ENCODE data around the gene PRR12. TPM values are rescaled to one million over a fixed set of nuclear protein-coding genes. Genes with fewer than 3 reads are reported as not detected.
A peak's percentile ranks its signal among the peaks of the same experiment; 100 is the strongest.

The PRR12 gene
- total and polyA plus RNA-seq, 9 of the 15 experiments (the other 6 are each of a cell fraction or from before 2014, with no cell fraction given) = 0.01 to 21.1 (median 0.98) TPM

DNA sequence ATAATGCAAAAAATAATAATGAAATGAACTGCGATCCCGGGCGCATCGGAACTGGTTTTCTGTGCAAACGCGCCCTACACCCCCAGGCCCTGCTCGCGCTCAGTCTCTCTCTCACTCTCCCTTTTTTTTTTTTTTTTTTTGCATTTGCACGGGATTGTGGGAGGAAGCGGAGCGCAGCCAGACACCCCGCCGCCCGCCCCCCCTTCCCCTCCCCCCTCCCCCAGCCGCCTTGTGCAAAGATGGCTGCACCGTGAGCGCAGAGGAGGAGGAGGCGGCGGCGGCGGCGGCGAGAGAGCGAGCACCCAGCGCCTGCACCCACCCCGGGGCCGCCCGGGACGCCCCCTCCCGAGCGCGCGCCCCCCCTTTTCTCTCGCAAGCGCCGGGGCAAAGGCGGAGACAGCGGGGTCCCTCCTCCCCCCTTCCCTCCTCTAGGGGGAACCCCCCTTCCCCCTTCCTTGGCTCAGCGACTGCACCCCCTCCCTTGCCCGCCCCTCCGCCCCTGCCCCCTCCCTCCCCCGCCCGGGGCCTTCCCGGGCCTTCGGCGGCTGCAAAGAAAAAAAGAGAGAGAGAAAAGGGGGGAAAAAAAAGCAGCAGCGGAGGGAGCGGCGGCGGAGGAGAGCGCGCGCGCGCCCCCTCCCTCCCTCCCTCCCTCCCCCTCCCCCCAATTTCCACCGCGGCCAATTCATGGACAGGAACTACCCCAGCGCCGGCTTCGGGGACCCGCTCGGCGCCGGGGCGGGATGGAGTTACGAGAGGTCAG lies at the start of gene PRR12 (continued):
- TF ChIP-seq NR2C2 (CRISPR knock-in tag; IDR thresholded peaks at IDR 0.05) (no peak), NR2C2 (tag; IDR thresholded peaks at IDR 0.05) (peak; percentile 0; the same call in 1 of the 2 replicates), CREBBP (IDR thresholded peaks at IDR 0.05; ENCODE audit: low read depth, low read length) (no peak), JUND (IDR thresholded peaks at IDR 0.05; ENCODE audit: borderline replicate concordance, low read depth, low read length) (0 out of 2 replicates have a peak, but pooled peaks have one; percentile 8), JUND (tag; IDR thresholded peaks at IDR 0.05; ENCODE audit: borderline replicate concordance, low read depth, low read length) (no peak), ZNF224 (CRISPR knock-in tag; IDR thresholded peaks at IDR 0.05) (no peak), MYC (IDR thresholded peaks at IDR 0.05; ENCODE audit: low read depth, low read length) (0 out of 2 replicates have a peak, but pooled peaks have one; percentile 36), MYC (CRISPR knock-in tag; IDR thresholded peaks at IDR 0.05; ENCODE audit: borderline replicate concordance, low read depth) (no peak), SRSF1 (IDR thresholded peaks at IDR 0.05; ENCODE audit: low read depth, low read length) (no peak), KDM4B (IDR thresholded peaks at IDR 0.05; ENCODE audit: borderline replicate concordance in 2 of 2, low read depth in 1 of 2) (peak in 1 of 2 experiments; percentile 42; a peak in 1 of 4 replicates), ZNF384 (IDR thresholded peaks at IDR 0.05; ENCODE audit: low read depth, low read length) (peak; percentile 98), ZNF444 (CRISPR knock-in tag; IDR thresholded peaks at IDR 0.05) (peak; percentile 71), SIN3A (IDR thresholded peaks at IDR 0.05; ENCODE audit: borderline replicate concordance in 2 of 2, control insufficient read depth in 1 of 2, low read depth in 2 of 2, low read length in 2 of 2) (peak; percentile 35 to 62; a peak in 1 of 4 replicates), ZNF263 (CRISPR knock-in tag; IDR thresholded peaks at IDR 0.05; ENCODE audit: borderline replicate concordance) (0 out of 2 replicates have a peak, but pooled peaks have one; percentile 21), EP300 (IDR thresholded peaks at IDR 0.05; ENCODE audit: low read length) (peak; percentile 7; the same call in 1 of the 2 replicates), YY1 (IDR thresholded peaks at IDR 0.05; ENCODE audit: borderline replicate concordance in 1 of 3, control insufficient read depth in 1 of 3, extremely low read depth in 1 of 3, insufficient read depth in 3 of 3, insufficient read length in 1 of 3, insufficient replicate concordance in 2 of 3, low read depth in 1 of 3, low read length in 2 of 3) (peak; percentile 41 to 88 (median 85)), RB1 (IDR thresholded peaks at IDR 0.05; ENCODE audit: low read depth) (peak; percentile 57; the same call in 1 of the 2 replicates), POLR2G (IDR thresholded peaks at IDR 0.05; ENCODE audit: low read depth, low read length) (peak; percentile 55; the same call in 1 of the 2 replicates)
- TF ChIP-seq, protein P1, sequence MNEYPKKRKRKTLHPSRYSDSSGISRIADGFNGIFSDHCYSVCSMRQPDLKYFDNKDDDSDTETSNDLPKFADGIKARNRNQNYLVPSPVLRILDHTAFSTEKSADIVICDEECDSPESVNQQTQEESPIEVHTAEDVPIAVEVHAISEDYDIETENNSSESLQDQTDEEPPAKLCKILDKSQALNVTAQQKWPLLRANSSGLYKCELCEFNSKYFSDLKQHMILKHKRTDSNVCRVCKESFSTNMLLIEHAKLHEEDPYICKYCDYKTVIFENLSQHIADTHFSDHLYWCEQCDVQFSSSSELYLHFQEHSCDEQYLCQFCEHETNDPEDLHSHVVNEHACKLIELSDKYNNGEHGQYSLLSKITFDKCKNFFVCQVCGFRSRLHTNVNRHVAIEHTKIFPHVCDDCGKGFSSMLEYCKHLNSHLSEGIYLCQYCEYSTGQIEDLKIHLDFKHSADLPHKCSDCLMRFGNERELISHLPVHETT (CRISPR knock-in tag; conservative IDR thresholded peaks at IDR 0.05 in 1 of 2, IDR thresholded peaks at IDR 0.05 in 1 of 2) = peak in 1 of 2 experiments; percentile 96; a peak in 2 of 4 replicates
- TF ChIP-seq, protein P2, sequence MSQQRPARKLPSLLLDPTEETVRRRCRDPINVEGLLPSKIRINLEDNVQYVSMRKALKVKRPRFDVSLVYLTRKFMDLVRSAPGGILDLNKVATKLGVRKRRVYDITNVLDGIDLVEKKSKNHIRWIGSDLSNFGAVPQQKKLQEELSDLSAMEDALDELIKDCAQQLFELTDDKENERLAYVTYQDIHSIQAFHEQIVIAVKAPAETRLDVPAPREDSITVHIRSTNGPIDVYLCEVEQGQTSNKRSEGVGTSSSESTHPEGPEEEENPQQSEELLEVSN (IDR thresholded peaks at IDR 0.05; ENCODE audit: borderline replicate concordance in 1 of 2, extremely low read depth in 1 of 2, insufficient read depth in 1 of 2, insufficient read length in 1 of 2, low read depth in 1 of 2, low read length in 1 of 2, poor library complexity in 1 of 2, severe bottlenecking in 1 of 2) = peak in 1 of 2 experiments; percentile 26

All from K562 (cell line).